RKO (cell line): ENCODE results near the gene ZNF846.
"Not testable (repeated sequence)": the region's sequence is repeated elsewhere in the genome, so short reads cannot be mapped to it uniquely, and the experiment has no call there.

ENCODE experiments used
- DNase-seq: peaks from one replicate; pipeline ENCODE4 v3.0.0-alpha.2; 2016; ENCODE audit warnings: low spot score

The ZNF846 gene

DNA sequence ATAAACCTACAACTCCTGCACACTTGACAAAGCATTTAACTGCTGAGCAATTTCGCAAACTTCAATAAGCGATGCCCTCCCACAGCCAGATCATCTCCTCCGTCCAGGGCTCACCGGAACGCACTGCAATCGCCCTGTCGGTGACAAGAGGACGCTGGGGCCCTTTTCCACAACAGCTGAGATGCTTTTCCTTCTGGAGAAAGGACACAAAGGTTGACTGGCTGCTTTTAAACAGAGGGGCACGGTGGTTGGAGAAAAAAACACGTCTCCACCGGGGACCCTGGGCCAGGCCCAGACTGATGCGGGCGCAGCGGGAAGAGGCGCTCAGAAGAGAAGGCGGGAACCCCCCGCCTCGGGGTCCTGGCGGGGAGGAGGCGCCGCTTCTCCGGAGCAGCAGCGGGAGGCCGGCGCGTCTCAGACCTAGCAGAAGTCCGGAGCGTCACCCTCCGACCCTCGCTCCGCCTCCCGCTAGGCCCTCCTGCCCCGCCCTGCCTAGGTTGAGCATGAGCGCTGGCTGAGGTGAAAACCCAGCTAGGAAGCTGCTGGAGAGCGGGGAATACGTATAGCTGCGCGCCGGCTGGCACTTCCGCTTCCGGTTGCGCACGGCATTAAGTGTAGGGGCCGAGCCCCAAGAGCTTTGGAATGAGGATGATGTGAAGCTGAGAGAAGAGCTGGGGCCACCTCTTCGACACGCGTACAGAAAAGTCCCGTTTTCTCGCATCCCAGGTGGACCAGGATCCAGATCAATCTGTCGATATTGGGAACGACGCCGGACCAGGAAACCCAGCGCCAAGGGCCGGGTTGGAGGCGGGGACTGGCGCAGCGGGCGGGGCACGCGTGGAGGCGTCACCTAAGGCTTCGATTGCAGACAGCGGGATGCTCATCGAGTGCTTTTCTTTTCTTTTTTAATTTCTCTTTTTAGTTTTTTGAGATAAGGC, at the start of gene ZNF846:
TSS of gene ZNF846 (minus strand) at position 564 of the 938 bp plus-strand sequence. CDS start 3,788 bp downstream, outside the sequence.
- DNase-seq, result peak; percentile 97

DNA sequence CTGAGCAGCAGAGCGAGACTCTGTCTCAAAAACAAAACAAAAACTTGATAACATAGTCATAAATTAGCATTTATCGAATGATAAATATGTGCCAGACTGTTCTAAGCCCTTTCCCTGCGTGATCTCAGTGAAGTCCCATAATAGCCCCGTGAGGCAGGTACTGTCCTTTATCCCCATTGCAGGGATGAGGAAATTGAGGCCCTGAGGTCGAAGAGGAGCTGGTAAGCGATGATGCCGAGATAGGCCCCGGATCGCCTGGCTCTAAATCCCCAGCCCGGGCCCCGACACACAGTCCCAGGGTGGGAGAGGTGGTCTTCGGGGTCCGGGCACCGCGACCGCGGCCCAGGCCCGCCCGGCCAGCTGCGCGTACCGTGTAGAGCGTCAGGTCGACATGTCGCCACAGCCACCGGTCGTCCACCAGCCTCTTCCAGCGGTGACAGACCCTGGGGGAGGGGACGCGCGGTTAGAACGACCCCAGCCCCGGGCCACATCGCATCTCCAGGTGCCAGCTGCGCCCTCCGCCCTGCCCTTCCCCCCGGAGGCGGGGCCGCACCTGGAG, 49.7 kb upstream of the ZNF846 start:
- DNase-seq, result no peak

DNA sequence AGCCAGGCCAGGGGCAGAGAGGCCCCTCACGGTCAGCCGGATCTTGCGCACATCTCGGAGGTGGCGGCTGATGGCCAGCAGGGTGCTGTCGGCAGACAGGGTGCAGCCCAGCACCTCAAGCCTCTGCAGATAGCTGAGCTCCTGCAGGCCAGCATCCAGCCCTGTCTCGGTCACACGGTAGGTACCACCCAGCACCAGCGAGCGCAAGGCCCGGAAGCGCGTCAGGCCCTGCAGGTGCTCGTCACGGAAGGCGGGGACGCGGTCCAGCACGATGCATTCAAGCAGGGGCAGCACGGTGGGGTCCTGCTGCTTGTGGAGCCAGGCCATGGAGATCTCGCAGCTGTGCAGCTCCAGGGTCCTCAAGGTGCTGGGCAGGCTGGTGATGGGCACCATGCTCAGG, 42.6 kb upstream of the ZNF846 start:
- DNase-seq, result no peak

DNA sequence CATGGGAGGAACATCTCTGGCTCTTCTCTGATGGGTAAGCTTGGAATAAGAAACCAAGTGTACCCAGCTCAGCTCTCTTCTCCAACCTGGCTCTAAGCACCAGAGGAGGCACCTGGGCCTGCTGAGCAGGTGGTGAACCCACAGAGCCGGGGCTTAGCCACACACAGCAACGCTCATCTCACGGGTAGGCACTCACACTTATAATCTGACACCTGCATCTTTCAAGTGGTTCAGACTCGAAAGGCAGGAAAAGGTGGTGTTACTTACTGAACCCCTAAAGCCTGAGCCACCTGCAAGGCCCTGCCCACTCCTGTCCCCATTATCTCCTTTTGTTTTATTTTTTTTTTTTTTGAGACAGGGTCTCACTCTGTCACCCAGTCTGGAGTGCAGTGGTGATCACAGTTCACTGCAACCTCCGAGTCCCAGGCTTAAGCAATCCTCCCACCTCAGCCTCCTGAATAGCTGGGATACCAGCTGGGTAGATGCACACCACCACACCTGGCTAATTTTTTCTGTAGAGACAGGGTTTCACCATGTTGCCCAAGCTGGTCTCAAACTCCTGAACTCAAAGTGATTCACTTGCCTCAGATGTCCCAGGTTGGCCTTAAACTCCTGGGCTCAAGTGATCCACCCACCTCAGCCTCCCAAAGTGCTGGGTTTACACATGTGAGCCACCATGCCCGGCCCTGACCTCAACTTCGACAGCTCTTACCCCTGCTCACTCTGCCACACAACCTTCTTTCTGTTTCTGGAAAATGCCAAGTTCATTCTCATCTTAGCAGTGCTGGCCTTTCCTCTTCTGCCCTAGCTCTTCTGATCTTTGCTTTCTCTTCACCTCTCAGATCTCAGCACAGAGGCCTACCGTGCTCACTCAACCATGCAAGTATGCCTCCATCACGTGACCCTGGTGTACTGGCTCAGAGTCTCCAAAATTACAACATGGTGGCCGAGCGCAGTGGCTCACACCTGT, 40.6 kb upstream of the ZNF846 start:
- no peak for DNase-seq

DNA sequence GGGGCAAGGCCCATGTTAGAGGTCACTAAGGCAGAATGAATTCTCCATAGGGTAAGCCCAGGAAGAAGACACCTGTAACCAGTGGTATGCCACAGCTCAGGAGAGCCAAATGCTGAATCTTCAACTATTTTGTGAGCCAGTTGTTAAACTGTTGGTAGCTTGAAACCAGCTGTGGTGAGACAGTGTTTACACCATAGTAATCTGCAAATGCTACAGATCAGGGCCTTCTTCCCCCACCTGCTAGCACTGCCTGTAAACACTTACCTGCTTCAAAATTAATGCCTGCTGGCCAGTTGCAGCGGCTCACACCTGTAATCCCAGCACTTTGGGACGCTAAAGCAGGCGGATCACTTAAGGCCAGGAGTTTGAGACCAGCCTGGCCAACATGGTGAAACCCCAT, 38.3 kb upstream of the ZNF846 start:
- DNase-seq, result no peak

DNA sequence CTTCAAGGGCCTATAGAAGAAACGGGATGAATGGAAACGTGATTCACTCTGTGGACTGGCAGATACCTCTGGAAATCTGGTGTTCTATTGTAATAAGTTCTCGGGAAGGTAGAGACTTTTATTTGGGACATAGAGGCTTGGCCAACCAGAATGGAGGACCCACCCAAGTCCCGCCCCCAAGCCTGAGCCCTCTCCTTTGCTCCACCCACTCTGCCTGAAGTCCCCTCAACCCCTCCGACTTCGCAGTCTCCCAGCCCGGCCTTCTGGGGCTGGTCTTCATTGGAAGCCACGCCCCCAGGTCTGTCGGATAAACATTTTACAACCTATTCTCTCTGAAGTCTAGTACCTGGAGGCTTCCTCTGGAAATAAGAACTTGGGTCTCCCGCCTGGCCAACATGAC, 33.4 kb upstream of the ZNF846 start:
- DNase-seq, result no peak

DNA sequence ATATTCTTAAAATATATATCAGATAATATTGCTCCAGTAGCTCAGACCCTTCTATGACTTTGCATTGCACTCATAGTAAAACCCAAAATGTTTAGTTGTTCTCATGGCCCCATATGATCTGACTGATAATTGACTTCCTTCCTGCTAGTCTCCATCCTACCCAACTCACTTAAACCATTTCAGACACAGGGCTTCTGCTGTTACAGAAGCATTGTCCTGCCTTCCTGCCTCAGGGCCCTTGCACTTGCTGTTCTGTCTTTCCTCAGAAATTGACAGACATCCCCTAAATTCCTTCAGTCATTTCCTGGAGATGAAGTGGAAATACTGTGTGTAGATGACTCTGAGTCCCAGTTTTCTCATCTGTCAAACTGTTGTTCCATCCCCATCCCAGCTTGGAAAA, 30.6 kb upstream of the ZNF846 start:
- DNase-seq, result no peak

DNA sequence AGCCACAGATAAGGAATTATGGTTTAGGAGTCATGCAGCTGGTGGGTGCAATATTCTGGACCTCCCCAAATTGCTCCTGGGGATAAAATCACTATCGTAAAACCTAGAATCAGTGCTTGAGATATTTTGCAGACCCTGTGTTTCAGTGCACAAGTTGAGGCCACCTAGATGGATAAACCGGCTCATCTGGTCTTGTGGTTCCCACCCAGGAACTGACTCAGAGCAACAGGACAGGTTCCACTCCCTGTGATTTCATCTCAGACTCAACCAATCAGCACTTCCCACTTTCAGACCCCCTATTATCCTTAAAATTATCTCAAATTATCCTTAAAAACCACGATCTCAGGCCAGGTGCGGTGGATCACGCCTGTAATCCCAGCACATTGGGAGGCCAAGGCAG, 29.3 kb upstream of the ZNF846 start:
- DNase-seq, result no peak

DNA sequence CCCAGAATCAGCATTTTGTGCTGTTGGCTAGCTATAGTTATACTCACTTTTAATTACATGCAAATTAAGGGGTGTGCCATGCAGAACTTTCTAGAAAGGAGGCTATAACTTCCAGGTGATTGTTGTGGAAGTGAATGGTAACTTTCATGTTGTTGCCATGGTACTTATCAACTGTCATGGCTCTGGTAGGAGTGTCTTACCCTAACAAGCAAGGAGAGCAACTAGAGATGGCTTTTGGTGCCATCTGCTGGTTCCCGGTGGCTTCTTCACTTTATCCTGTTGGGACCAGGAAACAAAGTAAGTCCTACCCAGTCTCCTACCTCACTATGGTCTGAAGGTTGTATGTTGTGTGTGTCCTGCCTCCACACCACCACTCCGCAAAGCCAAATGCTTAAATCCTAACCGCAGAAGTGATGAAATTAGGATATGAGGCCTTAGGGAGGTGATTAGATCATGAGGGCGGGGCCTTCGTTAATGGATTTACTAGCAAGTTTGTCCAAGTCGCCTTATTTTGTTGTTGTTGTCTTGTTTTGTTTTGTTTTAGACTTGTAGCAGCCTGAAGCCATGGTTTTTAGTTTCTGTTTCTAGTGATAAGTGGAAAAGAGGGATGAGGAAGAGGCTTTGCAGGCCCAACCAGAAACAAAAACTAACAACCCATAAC, 27.7 kb upstream of the ZNF846 start:
- peak; percentile 92 for DNase-seq

DNA sequence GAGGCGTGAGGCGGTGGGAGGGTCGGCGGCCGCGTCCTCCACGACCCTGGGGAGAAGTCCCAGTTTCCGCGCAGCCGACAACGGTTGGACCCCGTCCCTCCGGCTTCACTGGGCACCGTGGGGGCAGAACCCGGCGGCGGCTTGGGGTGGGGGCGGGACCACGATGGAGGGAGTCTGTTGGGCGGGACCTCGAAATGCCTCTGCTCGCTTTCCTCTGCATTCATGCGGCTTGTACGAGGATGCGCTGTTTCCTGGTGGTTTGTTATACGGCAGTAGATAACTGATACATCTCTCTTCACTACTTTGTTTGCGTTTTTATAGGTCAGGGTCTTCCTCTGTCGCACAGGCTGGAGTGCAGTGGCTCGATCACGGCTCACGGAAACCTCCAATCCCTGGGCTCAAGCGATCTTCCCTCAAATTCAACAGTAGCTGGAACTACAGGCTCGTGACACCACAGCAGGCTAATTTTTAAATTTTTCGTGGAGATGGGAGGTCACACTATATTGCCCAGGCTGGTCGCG, 24.6 kb upstream of the ZNF846 start:
- DNase-seq, result no peak

DNA sequence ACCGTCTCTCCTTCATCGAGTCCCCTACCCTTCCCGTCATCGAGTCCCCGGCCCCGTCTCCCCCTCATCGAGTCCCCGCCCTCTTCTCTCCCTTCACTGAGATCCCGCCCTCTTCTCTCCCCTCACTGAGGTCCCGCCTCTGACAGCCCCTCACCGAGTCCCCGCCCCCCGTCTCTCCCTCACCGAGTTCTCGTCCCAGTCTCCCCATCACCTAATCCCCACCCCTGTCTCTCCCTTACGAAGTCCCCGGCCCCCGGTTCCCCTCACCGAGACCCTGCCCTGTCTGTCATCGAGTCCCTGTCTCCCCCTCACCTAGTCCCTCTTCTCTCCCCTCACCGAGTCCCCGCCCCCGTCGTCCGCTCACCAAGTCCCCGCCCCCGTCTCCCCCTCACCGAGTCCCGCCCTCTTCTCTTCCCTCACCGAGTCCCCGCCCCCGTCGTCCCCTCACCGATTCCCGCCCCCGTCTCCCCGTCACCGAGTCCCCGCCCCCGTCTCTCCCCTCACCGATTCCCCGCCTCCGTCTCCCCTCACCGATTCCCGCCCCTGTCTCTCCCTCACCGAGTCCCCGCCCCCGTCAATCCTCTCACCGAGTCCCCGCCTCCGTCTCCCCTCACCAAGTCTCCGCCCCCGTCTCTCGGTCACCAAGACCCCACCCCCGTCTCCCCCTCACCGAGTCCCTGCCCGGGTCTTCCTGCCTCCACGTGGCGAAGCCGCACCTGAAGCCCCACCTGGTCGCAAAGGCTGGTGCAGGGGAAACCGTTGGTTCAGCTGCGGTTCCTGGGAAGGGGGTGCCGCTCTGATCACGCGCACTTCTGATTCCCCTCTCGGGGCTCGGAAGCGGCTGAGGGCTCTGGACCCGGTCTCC, 23.9 kb upstream of the ZNF846 start:
- peak; percentile 78 for DNase-seq

DNA sequence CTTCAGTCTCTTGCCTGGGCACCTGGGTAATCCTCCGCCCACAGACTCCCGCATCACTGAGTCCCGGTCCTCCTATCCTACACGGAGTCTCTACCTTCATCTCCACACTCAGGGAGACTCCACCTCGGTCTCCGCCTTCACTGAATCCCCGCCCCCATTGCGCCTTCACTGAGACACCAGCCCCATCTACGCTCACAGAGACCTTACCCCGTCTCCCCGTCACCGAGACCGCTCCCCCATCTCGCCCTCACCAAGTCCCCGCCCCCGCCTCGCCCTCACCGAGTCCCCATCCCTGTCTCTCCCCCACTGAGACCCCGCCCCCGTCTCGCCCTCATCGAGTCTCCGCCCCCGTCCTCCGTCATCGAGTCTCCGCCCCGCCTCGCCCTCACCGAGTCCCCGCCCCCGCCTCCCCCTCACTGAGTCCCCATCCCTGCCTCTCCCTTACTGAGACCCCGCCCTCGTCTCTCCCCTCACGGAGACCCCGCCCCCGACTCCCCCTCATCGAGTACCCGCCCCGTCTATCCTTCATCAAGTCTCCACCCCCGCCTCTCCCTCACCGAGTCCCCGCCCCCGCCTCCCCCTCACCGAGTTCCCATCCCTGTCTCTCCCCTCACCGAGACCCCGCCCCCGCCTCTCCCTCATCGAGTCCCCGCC, 23.1 kb upstream of the ZNF846 start:
- peak; percentile 82 for DNase-seq

DNA sequence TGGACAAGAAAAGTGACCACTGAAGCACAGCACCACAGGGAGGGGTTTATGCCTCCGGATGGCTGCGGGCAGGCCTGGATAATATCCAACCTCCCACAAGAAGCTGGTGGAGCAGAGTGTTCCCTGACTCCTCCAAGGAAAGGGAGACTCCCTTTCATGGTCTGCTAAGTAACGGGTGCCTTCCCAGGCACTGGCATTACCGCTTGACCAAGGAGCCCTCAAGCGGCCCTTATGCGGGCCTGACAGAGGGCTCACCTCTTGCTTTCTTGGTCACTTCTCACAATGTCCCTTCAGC, 22.5 kb upstream of the ZNF846 start:
- DNase-seq, result not testable (repeated sequence)

DNA sequence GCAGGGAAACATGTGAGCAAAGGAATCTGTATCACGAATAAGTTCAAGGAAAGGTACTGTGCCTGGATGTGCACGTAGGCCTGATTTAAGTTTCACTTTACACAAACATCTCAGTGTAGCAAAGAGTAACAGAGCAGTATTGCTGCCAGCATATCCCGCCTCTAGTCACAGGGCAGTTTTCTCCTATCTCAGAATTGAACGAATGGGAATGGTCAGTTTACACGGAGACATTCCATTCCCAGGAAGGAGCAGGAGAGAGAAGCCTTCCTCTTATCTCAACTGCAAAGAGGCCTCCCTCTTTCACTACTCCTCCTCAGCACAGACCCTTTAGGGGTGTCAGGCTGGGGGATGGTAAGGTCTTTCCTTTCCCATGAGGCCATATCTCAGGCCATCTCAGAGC, 21.0 kb upstream of the ZNF846 start:
- not testable (repeated sequence) for DNase-seq

DNA sequence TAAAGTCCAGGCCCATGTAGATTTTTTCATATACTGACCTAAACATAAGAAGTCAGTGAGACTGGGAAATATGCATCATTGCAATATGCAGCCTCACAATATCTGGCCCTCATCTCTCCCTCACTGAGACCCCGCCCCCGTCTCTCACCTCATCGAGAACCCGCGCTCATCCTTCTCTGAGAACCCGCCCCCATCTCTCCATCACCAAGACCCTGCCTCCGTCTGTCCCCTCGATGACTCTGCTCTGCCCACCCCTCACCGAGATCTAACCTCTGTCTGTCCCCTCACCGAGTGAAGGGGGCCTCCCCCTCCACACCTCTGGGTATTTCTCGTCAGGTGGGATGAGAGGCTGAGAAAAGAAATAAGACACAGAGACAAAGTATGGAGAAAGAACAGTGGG, 20.5 kb upstream of the ZNF846 start:
- DNase-seq, result no peak

DNA sequence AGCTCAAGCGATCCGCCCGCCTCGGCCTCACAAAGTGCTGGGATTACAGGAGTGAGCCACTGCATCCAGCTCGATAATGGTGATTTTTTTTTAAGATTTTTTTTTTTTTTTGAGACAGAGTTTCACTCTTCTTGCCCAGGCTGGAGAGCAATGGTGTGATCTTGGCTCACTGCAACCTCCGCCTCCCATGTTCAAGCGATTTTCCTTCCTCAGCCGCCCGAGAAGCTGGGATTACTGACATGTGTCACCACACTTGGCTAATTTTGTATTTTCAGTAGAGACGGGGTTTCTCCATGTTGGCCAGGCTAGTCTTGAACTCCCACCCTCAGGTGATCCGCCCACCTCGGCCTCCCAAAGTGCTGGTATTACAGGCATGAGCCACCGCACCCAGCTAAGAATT, 20.1 kb upstream of the ZNF846 start:
- DNase-seq, result not testable (repeated sequence)

DNA sequence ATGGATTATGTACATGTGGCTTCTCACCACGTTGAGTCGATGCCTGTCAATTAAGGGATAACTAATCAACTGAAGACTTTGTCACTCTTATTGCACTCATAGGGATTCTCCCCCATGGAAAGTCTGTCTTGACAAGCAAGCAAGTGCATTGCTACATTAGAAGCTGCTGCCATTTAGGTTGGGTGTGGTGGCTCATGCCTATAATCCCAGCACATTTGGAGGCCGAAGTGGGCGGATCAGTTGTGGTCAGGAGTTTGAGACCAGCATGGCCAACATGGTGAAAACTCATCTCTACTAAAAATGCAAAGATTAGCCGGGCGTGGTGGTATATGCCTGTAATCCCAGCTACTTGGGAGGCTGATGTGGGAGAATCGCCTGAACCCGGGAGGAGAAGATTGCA, 18.3 kb upstream of the ZNF846 start:
- DNase-seq, result no peak

DNA sequence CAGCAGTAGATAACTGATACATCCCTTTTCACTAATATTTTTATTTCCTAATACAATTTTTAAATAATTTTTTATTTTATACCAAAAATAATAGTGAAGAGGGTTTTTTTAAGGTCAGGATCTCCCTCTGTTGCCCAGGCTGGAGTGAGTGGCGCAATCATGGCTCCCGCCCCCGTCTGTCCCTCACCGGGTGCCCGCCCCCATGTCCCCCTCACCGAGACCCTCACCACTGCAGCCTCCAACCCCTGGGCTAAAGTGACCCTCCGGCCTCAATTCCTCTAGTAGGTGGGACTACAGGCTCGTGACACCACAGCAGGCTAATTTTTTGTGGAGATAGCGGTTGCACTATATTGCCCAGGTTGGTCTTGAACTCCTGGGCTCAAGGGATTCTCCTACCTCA, 17.8 kb upstream of the ZNF846 start:
- no peak for DNase-seq

DNA sequence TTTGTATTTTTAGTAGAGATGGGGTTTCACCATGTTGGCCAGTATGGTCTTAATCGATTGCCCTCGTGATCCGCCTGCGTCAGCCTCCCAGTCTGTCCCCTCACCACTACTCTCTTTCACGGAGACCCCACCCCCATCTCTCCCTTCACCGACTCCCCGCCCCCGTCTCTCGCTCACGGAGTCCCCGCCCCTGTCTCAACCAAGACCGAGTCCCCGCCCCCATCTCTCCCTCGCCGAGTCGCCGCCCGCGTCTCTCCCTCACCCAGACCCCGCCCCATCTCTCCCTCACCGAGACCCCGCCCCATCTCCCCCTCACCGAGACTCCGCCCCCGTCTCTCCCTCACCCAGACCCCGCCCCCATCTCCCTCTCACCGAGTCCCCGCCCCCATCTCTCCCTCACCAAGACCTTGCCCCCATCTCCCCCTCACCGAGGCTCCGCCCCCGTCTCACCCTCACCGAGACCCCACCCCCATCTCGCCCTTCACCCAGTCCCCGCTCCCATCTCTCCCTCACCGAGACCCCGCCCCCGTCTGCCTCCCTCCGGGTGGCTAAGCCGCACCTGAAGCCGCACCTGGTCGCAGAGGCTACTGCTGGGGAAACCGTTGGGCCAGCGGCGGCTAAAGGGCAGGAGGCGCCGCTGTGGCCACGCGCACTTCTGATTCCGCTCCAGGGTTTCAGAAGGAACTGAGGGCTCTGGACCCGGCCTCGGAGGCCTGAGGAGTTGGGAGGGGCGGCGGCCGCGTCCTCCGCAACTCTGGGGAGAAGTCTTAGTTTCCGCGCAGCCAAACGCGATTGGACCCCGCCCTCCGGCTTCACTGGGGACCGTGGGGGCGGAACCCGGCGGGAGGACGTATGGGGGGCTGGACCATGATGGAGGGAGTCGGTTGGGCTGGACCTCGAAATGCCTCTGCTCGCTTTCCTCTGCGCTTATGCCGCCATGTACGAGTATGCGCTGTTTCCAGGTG, 17.1 kb upstream of the ZNF846 start:
- DNase-seq, result peak; percentile 82
